H9 (cell line): ENCODE measurements around the gene USP21. TPM values are rescaled to one million over a fixed set of nuclear protein-coding genes. Genes with fewer than 3 reads are reported as not detected.

ENCODE experiments used
- DNase-seq: peaks from one replicate; pipeline ENCODE4 v3.0.0-alpha.2; 2017
- H2AFZ ChIP-seq: one replicate; pipeline ENCODE4 v1.6.1; 2013; ENCODE audit warnings: mild to moderate bottlenecking, low read length, control low read depth, moderate library complexity
- H2AK5ac ChIP-seq: 2 replicates; pipeline ENCODE4 v1.6.1; 2013; ENCODE audit warnings: low read length, control low read depth, mixed read lengths; ENCODE audit not compliant: insufficient read length
- H2BK120ac ChIP-seq: one replicate; pipeline ENCODE4 v1.6.1; 2013; ENCODE audit warnings: low read depth, mild to moderate bottlenecking, low read length, control low read depth, inconsistent platforms; ENCODE audit not compliant: poor library complexity, severe bottlenecking
- H2BK12ac ChIP-seq: 2 replicates; pipeline ENCODE4 v1.6.1; 2013; ENCODE audit warnings: low read length, control low read depth, mixed read lengths, low read depth; ENCODE audit not compliant: insufficient read length
- H2BK15ac ChIP-seq: 2 replicates; pipeline ENCODE4 v1.6.1; 2013; ENCODE audit warnings: low read depth, low read length, control low read depth
- H2BK20ac ChIP-seq: one replicate; pipeline ENCODE4 v1.6.1; 2013; ENCODE audit warnings: low read depth, mild to moderate bottlenecking, low read length, control low read depth, inconsistent platforms; ENCODE audit not compliant: poor library complexity, severe bottlenecking
- H2BK5ac ChIP-seq: 2 replicates; pipeline ENCODE4 v1.6.1; 2013; ENCODE audit warnings: low read length, control low read depth, mixed read lengths; ENCODE audit not compliant: insufficient read length
- H3K14ac ChIP-seq: 2 replicates; pipeline ENCODE4 v1.6.1; 2013; ENCODE audit warnings: low read length, control low read depth; ENCODE audit not compliant: insufficient read depth
- H3K18ac ChIP-seq: 2 replicates; pipeline ENCODE4 v1.6.1; 2013; ENCODE audit warnings: low read depth, mild to moderate bottlenecking, mixed read lengths, low read length, control low read depth; ENCODE audit not compliant: insufficient read length
- H3K23ac ChIP-seq: 2 replicates; pipeline ENCODE4 v1.6.1; 2013; ENCODE audit warnings: low read length, control low read depth, mixed read lengths, low read depth; ENCODE audit not compliant: insufficient read length
- H3K23me2 ChIP-seq: 2 replicates; pipeline ENCODE4 v1.6.1; 2013; ENCODE audit warnings: low read depth, mild to moderate bottlenecking, mixed read lengths, low read length, control low read depth; ENCODE audit not compliant: insufficient read length, poor library complexity, severe bottlenecking
- H3K27ac ChIP-seq: 2 replicates; pipeline ENCODE4 v1.5.1; 2013; ENCODE audit warnings: low read length, control low read depth, mixed read lengths, low read depth; ENCODE audit not compliant: insufficient read length
- H3K27me3 ChIP-seq: 2 replicates; pipeline ENCODE4 v1.6.1; 2013; ENCODE audit warnings: low read length, control low read depth, inconsistent platforms; ENCODE audit not compliant: insufficient read depth
- H3K4ac ChIP-seq: 2 replicates; pipeline ENCODE4 v1.6.1; 2013; ENCODE audit warnings: low read depth, mild to moderate bottlenecking, control low read depth, inconsistent platforms, low read length, moderate library complexity
- H3K4me1 ChIP-seq: 2 replicates; pipeline ENCODE4 v1.6.1; 2013; ENCODE audit warnings: low read length, control low read depth, inconsistent platforms; ENCODE audit not compliant: insufficient read depth
- H3K4me2 ChIP-seq: 2 replicates; pipeline ENCODE4 v1.6.1; 2013; ENCODE audit warnings: low read length, control low read depth, mixed read lengths; ENCODE audit not compliant: insufficient read length, insufficient read depth
- H3K56ac ChIP-seq: 2 replicates; pipeline ENCODE4 v1.6.1; 2013; ENCODE audit warnings: low read depth, mild to moderate bottlenecking, mixed read lengths, low read length, control low read depth; ENCODE audit not compliant: insufficient read length
- H3K79me1 ChIP-seq: 2 replicates; pipeline ENCODE4 v1.6.1; 2013; ENCODE audit warnings: low read depth, mild to moderate bottlenecking, moderate library complexity, low read length, control low read depth, inconsistent platforms; ENCODE audit not compliant: insufficient read depth, poor library complexity, severe bottlenecking
- H3K79me2 ChIP-seq: 2 replicates; pipeline ENCODE4 v1.6.1; 2013; ENCODE audit warnings: low read length, control low read depth, inconsistent platforms; ENCODE audit not compliant: insufficient read depth
- H3K9ac ChIP-seq: 2 replicates; pipeline ENCODE4 v1.6.1; 2013; ENCODE audit warnings: low read length, control low read depth, mixed read lengths; ENCODE audit not compliant: insufficient read length; ENCODE audit errors: extremely low read depth
- H3K9me3 ChIP-seq: one replicate; pipeline ENCODE4 v1.6.1; 2013; ENCODE audit warnings: low read depth, low read length, inconsistent platforms; ENCODE audit not compliant: control insufficient read depth
- H3T11ph ChIP-seq: one replicate; pipeline ENCODE4 v1.6.1; 2013; ENCODE audit warnings: mild to moderate bottlenecking, low read length, control low read depth, inconsistent platforms
- H4K20me1 ChIP-seq: one replicate; pipeline ENCODE4 v1.6.1; 2013; ENCODE audit not compliant: control insufficient read depth, insufficient read length, insufficient read depth
- H4K5ac ChIP-seq: 2 replicates; pipeline ENCODE4 v1.6.1; 2013; ENCODE audit warnings: low read depth, mild to moderate bottlenecking, mixed read lengths, low read length, control low read depth; ENCODE audit not compliant: insufficient read length
- H4K8ac ChIP-seq: replicated peaks from 2 replicates; pipeline ENCODE4 v1.6.1; 2013; ENCODE audit warnings: low read length, control low read depth, mixed read lengths, low read depth; ENCODE audit not compliant: insufficient read length
- H4K91ac ChIP-seq: 2 replicates; pipeline ENCODE4 v1.6.1; 2013; ENCODE audit warnings: low read depth, mild to moderate bottlenecking, moderate library complexity, mixed read lengths, low read length, control low read depth; ENCODE audit not compliant: insufficient read length
- H3K27ac Mint-ChIP-seq, 3 experiments: 2 replicates in 2 of 3; 3 replicates in 1 of 3; pipeline ENCODE4 v1.8.0; 2020 to 2021; ENCODE audit warnings: mixed read lengths in 3 of 3, mild to moderate bottlenecking in 1 of 3, moderate library complexity in 1 of 3
- H3K27me3 Mint-ChIP-seq: 2 replicates; pipeline ENCODE4 v1.8.0; 2021; ENCODE audit warnings: low read depth, mild to moderate bottlenecking, moderate library complexity, mixed read lengths
- H3K36me3 Mint-ChIP-seq, 3 experiments: 2 replicates in 2 of 3; 3 replicates in 1 of 3; pipeline ENCODE4 v1.8.0; 2020 to 2021; ENCODE audit warnings: low read depth in 3 of 3, mixed read lengths in 3 of 3; ENCODE audit not compliant: insufficient read depth in 1 of 3
- H3K4me1 Mint-ChIP-seq, 2 experiments: 2 replicates each; pipeline ENCODE4 v1.8.0; 2020; ENCODE audit warnings: mixed read lengths in 2 of 2
- H3K4me3 Mint-ChIP-seq, 2 experiments: 2 replicates in 1 of 2; 3 replicates in 1 of 2; pipeline ENCODE4 v1.8.0; 2020 to 2021; ENCODE audit warnings: mild to moderate bottlenecking in 2 of 2, mixed read lengths in 2 of 2, moderate library complexity in 1 of 2
- H3K9me3 Mint-ChIP-seq, 2 experiments: 2 replicates in 1 of 2; 3 replicates in 1 of 2; pipeline ENCODE4 v1.8.0; 2020; ENCODE audit warnings: mild to moderate bottlenecking in 2 of 2, mixed read lengths in 2 of 2, moderate library complexity in 1 of 2
- WGBS: extraction: QIAGEN DNeasy Blood & Tissue Kit; methylation state at CpG from one replicate; pipeline ENCODE4 v1.1.7; 2013; ENCODE audit warnings: missing lambda C conversion rate, low lambda C conversion rate, mixed read lengths; ENCODE audit not compliant: insufficient read length; ENCODE audit errors: extremely low coverage; 5-methylcytosine and 5-hydroxymethylcytosine counted together
- total RNA-seq: library from RNA; stranded (reverse); gene quantifications from 2 replicates; pipeline ENCODE4 v1.2.1, GENCODE V29; 2021
- TF ChIP-seq, protein P1 (sequence below): fragments of 200-600 bp; sonication (generic); conservative IDR thresholded peaks from 3 replicates; pipeline ENCODE4 v1.8.0; 2021; ENCODE audit warnings: antibody characterized with exemption, mild to moderate bottlenecking

USP21 gene
- total RNA-seq, 1 experiment from 2014 or later: 17.9 TPM

DNA sequence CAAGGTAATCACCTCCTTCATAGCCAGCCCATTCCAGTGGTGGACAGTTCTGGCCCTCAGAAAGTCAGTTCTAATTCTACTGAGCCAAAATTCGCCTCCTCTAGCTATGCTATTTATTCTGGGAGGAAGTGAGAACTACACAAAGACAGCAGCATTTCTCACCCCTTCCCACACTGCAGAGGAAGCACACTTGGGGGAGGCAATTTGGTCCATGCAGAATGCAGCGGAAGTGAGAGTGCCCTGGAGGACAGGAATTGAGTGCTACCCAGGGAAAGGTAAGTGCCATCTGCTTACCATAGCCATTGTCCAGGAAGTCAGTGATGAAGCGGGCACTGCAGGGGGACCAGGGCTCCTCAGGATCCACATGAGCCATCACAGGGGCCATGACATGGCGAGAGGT is 35.9 kb downstream of the USP21 start:
- Histone ChIP-seq H3K9ac (no peak overlapping the region), H3K23me2 (peaks cover 4% of the 10 kb centered on the region), H2BK120ac (no peak overlapping the region), H4K8ac (no peak overlapping the region), H3K27ac (no peak overlapping the region), H3K4me2 (no peak overlapping the region), H2BK15ac (no peak overlapping the region), H2BK5ac (no peak overlapping the region), H3K79me1 (no peaks in the 10 kb centered on the region), H2AK5ac (no peak overlapping the region), H3K9me3 (no peaks in the 10 kb centered on the region), H3K27me3 (no peaks in the 10 kb centered on the region), H3K14ac (no peak overlapping the region), H4K20me1 (no peaks in the 10 kb centered on the region), H3K18ac (no peak overlapping the region), H4K5ac (no peak overlapping the region), H3K56ac (no peak overlapping the region), H3K4ac (no peak overlapping the region), H4K91ac (no peak overlapping the region), H2BK12ac (no peak overlapping the region), H2BK20ac (no peak overlapping the region), H3K4me1 (peaks cover 13% of the 10 kb centered on the region), H2AFZ (no peak overlapping the region), H3T11ph (no peak overlapping the region), H3K23ac (no peak overlapping the region), H3K79me2 (no peaks in the 10 kb centered on the region)
- Mint-ChIP-seq H3K9me3 (no peaks in the 10 kb centered on the region; a peak in 1 of 5 replicates), H3K27me3 (no peaks in the 10 kb centered on the region), H3K27ac (no peak overlapping the region; a peak in 1 of 7 replicates), H3K4me1 (peaks cover 42 to 47% of the 10 kb centered on the region in 2 experiments), H3K4me3 (peak overlapping the region in 1 of 2 experiments; percentile 28; a peak in 1 of 5 replicates), H3K36me3 (peaks cover 0 to 29% (median 16%) of the 10 kb centered on the region in 3 experiments; a peak in 4 of 7 replicates)
- WGBS: no CpG with 5 or more reads among the region's 4 CpGs
- TF ChIP-seq, protein P1, sequence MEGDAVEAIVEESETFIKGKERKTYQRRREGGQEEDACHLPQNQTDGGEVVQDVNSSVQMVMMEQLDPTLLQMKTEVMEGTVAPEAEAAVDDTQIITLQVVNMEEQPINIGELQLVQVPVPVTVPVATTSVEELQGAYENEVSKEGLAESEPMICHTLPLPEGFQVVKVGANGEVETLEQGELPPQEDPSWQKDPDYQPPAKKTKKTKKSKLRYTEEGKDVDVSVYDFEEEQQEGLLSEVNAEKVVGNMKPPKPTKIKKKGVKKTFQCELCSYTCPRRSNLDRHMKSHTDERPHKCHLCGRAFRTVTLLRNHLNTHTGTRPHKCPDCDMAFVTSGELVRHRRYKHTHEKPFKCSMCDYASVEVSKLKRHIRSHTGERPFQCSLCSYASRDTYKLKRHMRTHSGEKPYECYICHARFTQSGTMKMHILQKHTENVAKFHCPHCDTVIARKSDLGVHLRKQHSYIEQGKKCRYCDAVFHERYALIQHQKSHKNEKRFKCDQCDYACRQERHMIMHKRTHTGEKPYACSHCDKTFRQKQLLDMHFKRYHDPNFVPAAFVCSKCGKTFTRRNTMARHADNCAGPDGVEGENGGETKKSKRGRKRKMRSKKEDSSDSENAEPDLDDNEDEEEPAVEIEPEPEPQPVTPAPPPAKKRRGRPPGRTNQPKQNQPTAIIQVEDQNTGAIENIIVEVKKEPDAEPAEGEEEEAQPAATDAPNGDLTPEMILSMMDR: no peak
- DNase-seq: no peak
